Measurements from ENCODE around the gene KCNH1. TPM values are rescaled to one million over a fixed set of nuclear protein-coding genes. Genes with fewer than 3 reads are reported as not detected.

The KCNH1 gene
- total RNA-seq, 1 experiment from 2014 or later, result not detected

DNA sequence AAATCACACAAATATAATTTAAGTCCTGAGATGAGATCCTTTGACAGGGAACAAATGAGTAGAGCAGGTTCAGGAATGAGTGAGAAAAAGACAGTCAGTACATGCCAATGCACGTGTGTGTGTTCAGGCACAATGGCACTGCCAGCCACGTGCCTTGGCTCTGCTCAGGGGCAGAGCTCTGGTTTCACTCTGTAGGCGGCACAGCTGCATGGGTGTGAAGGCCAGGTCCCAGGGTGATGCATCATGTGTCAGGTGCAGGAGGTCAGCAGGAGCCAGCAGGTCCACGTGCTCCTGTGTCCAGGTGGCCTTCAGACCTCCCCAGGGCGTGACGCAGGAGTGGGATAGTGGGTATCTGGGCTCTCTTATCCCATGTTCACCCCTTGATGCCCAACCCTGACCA is 386.1 kb downstream of the KCNH1 start:
- POLR2A ChIA-PET (ENCODE audit: low non-redundant PET), result interaction anchor here (0.7 kb wide), 1 partner anchor 37 kb away, joined by 3 read pairs; no protein-coding TSS in a partner anchor
- Histone ChIP-seq H3K9me3 (ENCODE audit: low read depth, low read length, poor library complexity, severe bottlenecking) (no peaks in the 10 kb centered on the region), H3K4me1 (ENCODE audit: insufficient read depth, low read length, poor library complexity, severe bottlenecking) (no peaks in the 10 kb centered on the region), H3K36me3 (ENCODE audit: insufficient read depth, low read length, poor library complexity, severe bottlenecking) (no peaks in the 10 kb centered on the region), H3K27ac (ENCODE audit: low read depth, low read length, poor library complexity, severe bottlenecking) (no peak overlapping the region), H3K27me3 (replicated peaks; ENCODE audit: insufficient read depth, low read depth, low read length, poor library complexity) (peaks cover 36% of the 10 kb centered on the region), H3K4me3 (ENCODE audit: low read depth, low read length, poor library complexity, severe bottlenecking) (no peak overlapping the region)
- no TSS peak for BruUV-seq (replicated peaks)
- intact Hi-C loops (cut with micrococcal nuclease; ENCODE audit: unreplicated experiment), result no loop called here
- CTCF ChIA-PET, result no interaction called here
- TF ChIP-seq EZH2 (IDR thresholded peaks at IDR 0.05; ENCODE audit: borderline replicate concordance, low read depth, low read length, poor library complexity, severe bottlenecking), result no peak
- TF ChIP-seq, protein P1, sequence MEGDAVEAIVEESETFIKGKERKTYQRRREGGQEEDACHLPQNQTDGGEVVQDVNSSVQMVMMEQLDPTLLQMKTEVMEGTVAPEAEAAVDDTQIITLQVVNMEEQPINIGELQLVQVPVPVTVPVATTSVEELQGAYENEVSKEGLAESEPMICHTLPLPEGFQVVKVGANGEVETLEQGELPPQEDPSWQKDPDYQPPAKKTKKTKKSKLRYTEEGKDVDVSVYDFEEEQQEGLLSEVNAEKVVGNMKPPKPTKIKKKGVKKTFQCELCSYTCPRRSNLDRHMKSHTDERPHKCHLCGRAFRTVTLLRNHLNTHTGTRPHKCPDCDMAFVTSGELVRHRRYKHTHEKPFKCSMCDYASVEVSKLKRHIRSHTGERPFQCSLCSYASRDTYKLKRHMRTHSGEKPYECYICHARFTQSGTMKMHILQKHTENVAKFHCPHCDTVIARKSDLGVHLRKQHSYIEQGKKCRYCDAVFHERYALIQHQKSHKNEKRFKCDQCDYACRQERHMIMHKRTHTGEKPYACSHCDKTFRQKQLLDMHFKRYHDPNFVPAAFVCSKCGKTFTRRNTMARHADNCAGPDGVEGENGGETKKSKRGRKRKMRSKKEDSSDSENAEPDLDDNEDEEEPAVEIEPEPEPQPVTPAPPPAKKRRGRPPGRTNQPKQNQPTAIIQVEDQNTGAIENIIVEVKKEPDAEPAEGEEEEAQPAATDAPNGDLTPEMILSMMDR (conservative IDR thresholded peaks at IDR 0.05; ENCODE audit: low read depth, low read length), result no peak
- DNase-seq (ENCODE audit: low spot score), result no peak

DNA sequence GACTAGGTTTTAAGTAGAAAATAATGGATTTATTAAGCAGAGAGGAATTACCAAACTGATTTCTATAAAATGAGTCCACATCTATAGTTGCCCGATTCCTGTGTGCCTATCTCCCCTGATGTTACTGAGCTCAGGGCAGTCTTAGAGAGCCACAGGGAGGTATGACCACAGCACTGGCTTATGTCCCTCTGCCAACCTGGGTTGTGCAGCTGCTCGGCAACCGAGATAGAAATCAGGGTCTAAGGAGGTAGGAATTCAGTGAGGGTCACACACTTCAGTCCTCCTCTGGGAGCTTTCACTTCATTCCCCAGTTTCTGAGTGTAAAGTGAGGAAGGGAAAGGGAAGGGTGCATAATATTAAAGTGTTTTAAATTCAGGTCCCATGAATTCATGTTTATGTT is 386.8 kb downstream of the KCNH1 start:
- intact Hi-C loops (cut with micrococcal nuclease; ENCODE audit: unreplicated experiment), result no loop called here
- CTCF ChIA-PET, result no interaction called here
- H3K27me3 ChIP-seq (replicated peaks; ENCODE audit: insufficient read depth, low read depth, low read length, poor library complexity), result peaks cover 28% of the 10 kb centered on the region
- TF ChIP-seq, protein P1 (conservative IDR thresholded peaks at IDR 0.05; ENCODE audit: low read depth, low read length), result no peak
- no peak for TF ChIP-seq EZH2 (IDR thresholded peaks at IDR 0.05; ENCODE audit: borderline replicate concordance, low read depth, low read length, poor library complexity, severe bottlenecking)
- H3K4me3 ChIP-seq (ENCODE audit: low read depth, low read length, poor library complexity, severe bottlenecking), result no peak overlapping the region
- H3K36me3 ChIP-seq (ENCODE audit: insufficient read depth, low read length, poor library complexity, severe bottlenecking), result no peaks in the 10 kb centered on the region
- no peak for DNase-seq (ENCODE audit: low spot score)
- no peak overlapping the region for H3K27ac ChIP-seq (ENCODE audit: low read depth, low read length, poor library complexity, severe bottlenecking)
- POLR2A ChIA-PET (ENCODE audit: low non-redundant PET), result no interaction called here
- no TSS peak for BruUV-seq (replicated peaks)
- no peaks in the 10 kb centered on the region for H3K9me3 ChIP-seq (ENCODE audit: low read depth, low read length, poor library complexity, severe bottlenecking)
- H3K4me1 ChIP-seq (ENCODE audit: insufficient read depth, low read length, poor library complexity, severe bottlenecking), result no peaks in the 10 kb centered on the region

DNA sequence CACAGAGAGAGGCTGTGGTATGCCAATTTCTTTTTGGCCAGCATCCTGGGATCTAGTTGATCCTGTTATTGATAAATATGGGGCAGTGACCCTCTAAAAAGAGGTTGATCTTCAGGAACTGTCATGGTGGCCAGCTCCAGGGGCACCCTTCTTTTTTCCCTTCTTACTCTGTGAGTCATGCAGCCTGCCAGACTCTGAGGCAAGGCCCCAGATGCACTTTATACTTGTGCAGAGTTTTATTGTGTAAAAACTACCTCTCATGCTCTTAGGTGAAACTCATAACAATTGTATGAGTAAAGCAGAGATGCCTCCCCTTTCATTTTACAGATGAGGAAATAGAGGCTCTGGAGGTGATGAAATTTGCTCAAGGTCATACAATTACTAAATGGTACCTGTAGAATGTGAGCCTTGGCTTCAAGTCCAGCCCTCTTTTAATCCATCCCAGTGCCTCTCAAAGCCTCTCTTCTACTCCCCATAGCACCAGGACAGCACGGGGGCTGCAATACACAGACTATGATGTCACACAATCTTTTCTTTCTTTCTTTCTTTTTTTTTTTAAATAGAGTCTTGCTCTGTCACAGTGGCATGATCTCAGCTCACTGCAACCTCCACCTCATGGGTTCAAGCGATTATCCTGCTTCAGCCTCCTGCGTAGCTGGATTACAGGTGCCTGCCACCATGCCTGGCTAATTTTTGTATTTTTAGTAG is 387.8 kb downstream of the KCNH1 start:
- BruUV-seq (replicated peaks), result no TSS peak
- H3K4me1 ChIP-seq (ENCODE audit: insufficient read depth, low read length, poor library complexity, severe bottlenecking), result no peaks in the 10 kb centered on the region
- H3K27me3 ChIP-seq (replicated peaks; ENCODE audit: insufficient read depth, low read depth, low read length, poor library complexity), result peaks cover 21% of the 10 kb centered on the region
- intact Hi-C loops (cut with micrococcal nuclease; ENCODE audit: unreplicated experiment), result no loop called here
- H3K36me3 ChIP-seq (ENCODE audit: insufficient read depth, low read length, poor library complexity, severe bottlenecking), result no peaks in the 10 kb centered on the region
- DNase-seq (ENCODE audit: low spot score), result no peak
- POLR2A ChIA-PET (ENCODE audit: low non-redundant PET), result interaction anchor here (0.6 kb wide), 1 partner anchor 248 kb away, joined by 3 read pairs; no protein-coding TSS in a partner anchor
- TF ChIP-seq EZH2 (IDR thresholded peaks at IDR 0.05; ENCODE audit: borderline replicate concordance, low read depth, low read length, poor library complexity, severe bottlenecking), result no peak
- TF ChIP-seq, protein P1 (conservative IDR thresholded peaks at IDR 0.05; ENCODE audit: low read depth, low read length), result no peak
- no peaks in the 10 kb centered on the region for H3K9me3 ChIP-seq (ENCODE audit: low read depth, low read length, poor library complexity, severe bottlenecking)
- CTCF ChIA-PET, result no interaction called here
- H3K27ac ChIP-seq (ENCODE audit: low read depth, low read length, poor library complexity, severe bottlenecking), result no peak overlapping the region
- H3K4me3 ChIP-seq (ENCODE audit: low read depth, low read length, poor library complexity, severe bottlenecking), result no peak overlapping the region

Data from A673 (cell line).